Trophoblast cell (in vitro differentiated cells and primary cell): Measurements from ENCODE around the gene DENND1A.

Experiments
- DNase-seq, 2 donors: peaks; one replicate each; pipeline ENCODE4 v3.0.0-alpha.2; 2016
- H2AFZ ChIP-seq: 2 replicates; pipeline ENCODE4 v1.6.1; 2013; ENCODE audit warnings: low read length, moderate library complexity, mild to moderate bottlenecking; ENCODE audit not compliant: insufficient read depth, poor library complexity
- H2AK5ac ChIP-seq: 2 replicates; pipeline ENCODE4 v1.6.1; 2013; ENCODE audit warnings: mild to moderate bottlenecking, low read length
- H2BK120ac ChIP-seq: 2 replicates; pipeline ENCODE4 v1.6.1; 2013; ENCODE audit warnings: low read length, mild to moderate bottlenecking, moderate library complexity; ENCODE audit not compliant: insufficient read depth, poor library complexity
- H2BK12ac ChIP-seq: 2 replicates; pipeline ENCODE4 v1.6.1; 2013; ENCODE audit warnings: mild to moderate bottlenecking, low read length, moderate library complexity
- H2BK5ac ChIP-seq: 2 replicates; pipeline ENCODE4 v1.6.1; 2013; ENCODE audit warnings: low read length, low read depth, moderate library complexity, mild to moderate bottlenecking; ENCODE audit not compliant: poor library complexity
- H3K14ac ChIP-seq: 2 replicates; pipeline ENCODE4 v1.6.1; 2013; ENCODE audit warnings: mild to moderate bottlenecking, low read length
- H3K18ac ChIP-seq: 2 replicates; pipeline ENCODE4 v1.6.1; 2013; ENCODE audit warnings: mild to moderate bottlenecking, low read length
- H3K23ac ChIP-seq: 2 replicates; pipeline ENCODE4 v1.6.1; 2013; ENCODE audit warnings: low read length
- H3K27ac ChIP-seq: 2 replicates; pipeline ENCODE4 v1.5.1; 2013; ENCODE audit warnings: low read depth, mild to moderate bottlenecking, inconsistent platforms, low read length, moderate library complexity
- H3K27me3 ChIP-seq: 2 replicates; pipeline ENCODE4 v1.6.1; 2013; ENCODE audit warnings: inconsistent platforms, mild to moderate bottlenecking, low read length, moderate library complexity; ENCODE audit not compliant: insufficient read depth
- H3K36me3 ChIP-seq, 2 experiments: 1 replicate in 1 of 2; 2 replicates in 1 of 2; pipeline ENCODE4 v1.6.1; 2013; ENCODE audit warnings: low read length in 2 of 2, mild to moderate bottlenecking in 2 of 2, moderate library complexity in 1 of 2; ENCODE audit not compliant: insufficient read depth in 2 of 2, control insufficient read depth in 1 of 2
- H3K4ac ChIP-seq: 2 replicates; pipeline ENCODE4 v1.6.1; 2013; ENCODE audit warnings: low read depth, mild to moderate bottlenecking, low read length, moderate library complexity
- H3K4me1 ChIP-seq, 2 experiments: 1 replicate in 1 of 2; 2 replicates in 1 of 2; pipeline ENCODE4 v1.6.1; 2013; ENCODE audit warnings: low read length in 2 of 2, mild to moderate bottlenecking in 2 of 2, moderate library complexity in 1 of 2; ENCODE audit not compliant: insufficient read depth in 2 of 2, control insufficient read depth in 1 of 2
- H3K4me2 ChIP-seq: 2 replicates; pipeline ENCODE4 v1.6.1; 2013; ENCODE audit warnings: inconsistent platforms, mild to moderate bottlenecking, low read length, moderate library complexity
- H3K4me3 ChIP-seq: 2 replicates; pipeline ENCODE4 v1.5.1; 2013; ENCODE audit warnings: mild to moderate bottlenecking, low read depth, low read length, inconsistent platforms
- H3K79me1 ChIP-seq: one replicate; pipeline ENCODE4 v1.6.1; 2013; ENCODE audit warnings: low read length
- H3K79me2 ChIP-seq: 2 replicates; pipeline ENCODE4 v1.6.1; 2013; ENCODE audit warnings: low read length, mild to moderate bottlenecking; ENCODE audit not compliant: control insufficient read depth, insufficient read depth, poor library complexity
- H3K9ac ChIP-seq: 2 replicates; pipeline ENCODE4 v1.6.1; 2013; ENCODE audit warnings: mild to moderate bottlenecking, low read length
- H3K9me3 ChIP-seq: 2 replicates; pipeline ENCODE4 v1.6.1; 2013; ENCODE audit warnings: low read depth, mild to moderate bottlenecking, control low read depth, inconsistent platforms, low read length; ENCODE audit not compliant: insufficient read depth
- H4K12ac ChIP-seq: 2 replicates; pipeline ENCODE4 v1.6.1; 2013; ENCODE audit warnings: low read depth, mild to moderate bottlenecking, low read length, moderate library complexity
- H4K8ac ChIP-seq: 2 replicates; pipeline ENCODE4 v1.6.1; 2013; ENCODE audit warnings: low read depth, mild to moderate bottlenecking, low read length, moderate library complexity
- H4K91ac ChIP-seq: one replicate; pipeline ENCODE4 v1.6.1; 2013; ENCODE audit warnings: low read depth, mild to moderate bottlenecking, low read length, moderate library complexity
- WGBS: extraction: QIAGEN DNeasy Blood & Tissue Kit; methylation state at CpG from one replicate; pipeline ENCODE4 v1.1.7; 2013; ENCODE audit warnings: missing lambda C conversion rate; ENCODE audit not compliant: insufficient read length, insufficient coverage; ENCODE audit errors: extremely low coverage; 5-methylcytosine and 5-hydroxymethylcytosine counted together

The DENND1A gene

DNA sequence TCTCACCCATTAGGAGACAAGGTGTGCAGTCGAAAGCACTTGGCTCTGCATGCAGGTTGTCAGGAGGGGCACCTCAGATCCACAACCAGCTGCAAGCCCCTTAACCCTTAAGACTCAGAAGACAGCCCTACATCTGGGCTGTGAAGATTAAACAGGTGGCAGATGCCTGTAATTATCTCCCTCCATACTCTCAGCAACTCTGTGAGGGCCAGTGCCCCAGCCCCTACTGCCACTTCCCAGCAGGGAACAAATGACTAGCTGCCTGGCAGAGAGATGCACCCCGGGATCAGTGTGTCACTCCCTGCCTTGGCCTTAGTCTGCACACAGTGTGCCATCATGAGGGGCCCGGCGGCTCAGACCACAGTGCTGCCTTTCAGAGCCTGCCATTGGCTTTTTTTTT lies 532.0 kb downstream of the DENND1A start:
- Histone ChIP-seq H3K4me2 (no peak overlapping the region), H3K79me1 (no peaks in the 10 kb centered on the region), H4K91ac (no peak overlapping the region), H2BK5ac (no peak overlapping the region), H3K4me1 (peaks cover 9 to 11% of the 10 kb centered on the region in 2 experiments), H3K23ac (no peak overlapping the region), H2AK5ac (no peak overlapping the region), H2AFZ (no peak overlapping the region), H2BK120ac (no peak overlapping the region), H4K8ac (no peak overlapping the region), H3K27me3 (no peaks in the 10 kb centered on the region), H4K12ac (no peak overlapping the region), H3K4ac (no peak overlapping the region), H3K4me3 (no peak overlapping the region), H3K36me3 (no peaks in the 10 kb centered on the region), H3K9ac (no peak overlapping the region), H3K14ac (no peak overlapping the region), H3K27ac (no peak overlapping the region), H3K79me2 (no peaks in the 10 kb centered on the region), H3K18ac (no peak overlapping the region), H3K9me3 (no peaks in the 10 kb centered on the region), H2BK12ac (no peak overlapping the region)
- no CpG with 5 or more reads among the region's 4 CpGs for WGBS
- no peak for DNase-seq

DNA sequence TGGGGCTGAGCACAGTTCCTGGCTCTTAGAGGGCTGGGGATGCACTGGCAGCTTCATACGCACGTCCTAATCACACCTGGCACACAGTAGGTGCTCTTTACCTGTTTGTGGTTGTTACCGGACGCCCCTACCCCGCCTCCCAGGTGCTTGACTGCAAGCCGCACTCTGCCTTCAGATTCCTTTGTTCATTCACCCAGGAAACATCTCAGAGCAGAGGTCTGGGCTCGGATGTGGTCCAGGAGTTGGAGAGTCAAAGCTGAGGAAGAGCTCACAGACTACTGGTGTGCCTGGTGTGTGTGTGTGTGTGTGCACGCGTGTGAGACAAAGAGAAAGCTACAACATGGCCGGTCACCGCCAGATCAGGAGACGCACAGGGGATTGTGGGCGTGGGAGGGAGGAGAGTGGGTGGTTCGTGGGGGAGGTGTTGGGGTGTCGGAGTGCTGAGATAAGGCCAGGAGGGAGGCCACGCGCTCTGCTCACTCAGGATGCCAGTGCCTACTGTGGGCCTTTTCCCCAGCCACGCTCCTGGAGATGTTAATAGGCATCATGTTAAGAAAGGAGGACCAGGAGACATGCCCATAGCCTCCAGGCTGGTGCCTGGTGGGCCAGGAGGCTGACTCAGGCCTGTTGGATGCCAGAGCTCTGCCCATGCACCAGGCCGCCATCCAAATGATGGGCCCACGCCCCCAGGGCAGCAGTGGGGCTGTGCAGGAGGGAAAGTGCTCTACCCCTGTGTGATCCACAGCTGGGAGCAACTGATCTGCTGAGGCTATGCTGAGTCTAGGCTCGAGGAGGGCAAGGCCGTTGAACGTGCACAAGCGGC lies 534.0 kb downstream of the DENND1A start:
- no peak overlapping the region for H3K27ac ChIP-seq
- no peaks in the 10 kb centered on the region for H3K36me3 ChIP-seq
- no peak overlapping the region for H2AFZ ChIP-seq
- H3K18ac ChIP-seq: no peak overlapping the region
- no peak overlapping the region for H4K12ac ChIP-seq
- no peak overlapping the region for H4K91ac ChIP-seq
- H2BK120ac ChIP-seq: no peak overlapping the region
- H3K14ac ChIP-seq: no peak overlapping the region
- no peak overlapping the region for H3K23ac ChIP-seq
- no peaks in the 10 kb centered on the region for H3K27me3 ChIP-seq
- H3K79me2 ChIP-seq: no peaks in the 10 kb centered on the region
- H2AK5ac ChIP-seq: no peak overlapping the region
- no peak overlapping the region for H3K9ac ChIP-seq
- no peaks in the 10 kb centered on the region for H3K79me1 ChIP-seq
- H4K8ac ChIP-seq: no peak overlapping the region
- H3K9me3 ChIP-seq: no peaks in the 10 kb centered on the region
- H3K4me3 ChIP-seq: no peak overlapping the region
- H3K4me2 ChIP-seq: no peak overlapping the region
- no peak overlapping the region for H3K4ac ChIP-seq
- no peak overlapping the region for H2BK5ac ChIP-seq
- no peak for DNase-seq
- 100% methylated on average over 1 of the region's 24 CpGs for WGBS
- no peak overlapping the region for H2BK12ac ChIP-seq
- H3K4me1 ChIP-seq: peaks cover 9 to 11% of the 10 kb centered on the region in 2 experiments

DNA sequence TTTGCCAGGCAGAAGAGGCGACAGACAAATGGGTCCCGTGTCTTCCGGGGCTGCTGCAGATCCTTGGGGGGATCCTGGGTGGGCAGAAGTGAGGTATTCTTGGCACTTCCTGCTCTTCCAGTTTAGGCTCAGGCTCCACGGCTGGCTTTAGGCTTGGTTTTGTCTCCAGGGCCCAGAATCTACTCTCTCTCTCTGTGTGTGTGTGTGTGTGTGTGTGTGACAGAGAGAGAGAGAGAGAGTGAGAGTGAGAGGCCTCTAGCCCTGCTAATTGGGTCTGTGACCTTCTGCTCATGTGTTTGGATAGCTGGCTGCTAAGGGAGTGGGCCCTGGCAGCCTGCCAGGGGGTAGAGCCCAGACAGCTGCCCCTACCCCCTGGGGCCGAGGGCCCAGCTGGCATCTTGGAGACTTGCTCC lies 534.6 kb downstream of the DENND1A start:
- no peak overlapping the region for H2BK12ac ChIP-seq
- no CpG with 5 or more reads among the region's 5 CpGs for WGBS
- H3K14ac ChIP-seq: no peak overlapping the region
- no peak overlapping the region for H3K27ac ChIP-seq
- H3K4ac ChIP-seq: no peak overlapping the region
- no peak for DNase-seq
- H3K23ac ChIP-seq: no peak overlapping the region
- no peaks in the 10 kb centered on the region for H3K79me2 ChIP-seq
- peaks cover 9 to 11% of the 10 kb centered on the region in 2 experiments for H3K4me1 ChIP-seq
- no peak overlapping the region for H4K8ac ChIP-seq
- H3K4me3 ChIP-seq: no peak overlapping the region
- H3K4me2 ChIP-seq: no peak overlapping the region
- H3K9ac ChIP-seq: no peak overlapping the region
- no peak overlapping the region for H2BK120ac ChIP-seq
- H4K91ac ChIP-seq: no peak overlapping the region
- no peaks in the 10 kb centered on the region for H3K79me1 ChIP-seq
- no peaks in the 10 kb centered on the region for H3K9me3 ChIP-seq
- no peak overlapping the region for H2AK5ac ChIP-seq
- no peak overlapping the region for H2AFZ ChIP-seq
- H4K12ac ChIP-seq: no peak overlapping the region
- H2BK5ac ChIP-seq: no peak overlapping the region
- H3K27me3 ChIP-seq: no peaks in the 10 kb centered on the region
- H3K36me3 ChIP-seq: no peaks in the 10 kb centered on the region
- no peak overlapping the region for H3K18ac ChIP-seq

DNA sequence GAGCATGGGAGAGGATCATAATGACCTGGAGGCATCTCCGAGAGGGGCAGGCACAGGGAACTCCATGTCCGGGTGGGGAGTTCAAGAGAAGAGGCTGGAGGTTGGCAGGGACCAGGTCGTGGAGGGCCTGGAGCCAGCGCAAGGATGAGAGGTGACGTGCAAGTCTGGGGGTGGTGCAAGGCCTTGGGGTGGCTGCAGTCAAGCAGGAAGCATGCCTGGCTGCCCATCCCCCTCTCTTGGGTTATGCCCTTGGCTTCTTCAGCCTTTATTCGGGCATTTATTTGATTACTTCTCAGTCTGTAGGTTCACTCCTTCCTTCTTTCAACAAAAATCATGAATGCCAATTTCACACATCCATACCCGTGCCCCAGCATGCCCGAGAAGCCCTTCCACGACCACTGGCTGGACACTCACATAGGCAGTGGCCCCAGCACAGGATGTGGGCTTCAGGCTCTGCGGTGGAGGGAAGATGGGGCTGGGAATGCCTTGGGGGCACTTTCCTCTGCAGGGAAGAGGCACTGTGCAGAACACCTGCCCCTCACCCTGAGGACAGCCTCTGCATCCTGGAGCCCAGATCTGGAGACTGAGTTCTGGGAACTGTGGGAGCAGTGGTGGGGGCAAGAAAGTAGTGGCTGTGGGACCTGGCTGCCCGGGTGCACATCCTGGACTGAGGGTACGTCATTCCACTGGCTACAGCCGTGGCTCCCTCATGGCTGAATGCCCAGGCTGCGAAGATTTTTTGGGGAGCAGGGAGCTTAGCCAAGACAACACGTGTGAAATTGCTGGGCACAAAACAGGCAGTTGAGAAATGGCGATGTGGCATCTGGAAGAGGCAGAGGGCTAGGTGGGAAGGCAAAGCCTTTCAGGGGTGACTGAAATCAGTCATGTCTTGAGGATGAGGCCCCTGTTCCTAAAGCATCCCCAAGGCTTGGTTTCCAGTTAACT lies 535.4 kb downstream of the DENND1A start:
- Histone ChIP-seq H3K9ac (no peak overlapping the region), H2AK5ac (no peak overlapping the region), H3K23ac (no peak overlapping the region), H3K14ac (no peak overlapping the region), H3K4me1 (peaks cover 9 to 11% of the 10 kb centered on the region in 2 experiments), H3K4me3 (no peak overlapping the region), H4K12ac (no peak overlapping the region), H3K79me2 (no peaks in the 10 kb centered on the region), H2BK12ac (no peak overlapping the region), H2BK5ac (no peak overlapping the region), H3K9me3 (no peaks in the 10 kb centered on the region), H3K4ac (no peak overlapping the region), H4K91ac (no peak overlapping the region), H3K79me1 (no peaks in the 10 kb centered on the region), H3K4me2 (no peak overlapping the region), H3K36me3 (no peaks in the 10 kb centered on the region), H3K18ac (no peak overlapping the region), H3K27me3 (no peaks in the 10 kb centered on the region), H2AFZ (no peak overlapping the region), H4K8ac (no peak overlapping the region), H2BK120ac (no peak overlapping the region), H3K27ac (no peak overlapping the region)
- no CpG with 5 or more reads among the region's 16 CpGs for WGBS
- no peak for DNase-seq
